Sciatic nerve (tissue), 2 donors: ENCODE data around the gene MTA3. TPM values are rescaled to one million over a fixed set of nuclear protein-coding genes. Genes with fewer than 3 reads are reported as not detected.
"Not testable (repeated sequence)": the region's sequence is repeated elsewhere in the genome, so short reads cannot be mapped to it uniquely, and the experiment has no call there.

Source experiments
- ATAC-seq: fragments of 200-7000 bp; cut with Tn5 transposase; one replicate; pipeline ENCODE4 v1.9.1; 2020; ENCODE audit warnings: mild to moderate bottlenecking, moderate library complexity
- DNase-seq: peaks from one replicate; pipeline ENCODE4 v3.0.0-alpha.2; 2020; ENCODE audit warnings: low spot score
- intact Hi-C: fragments of 100-400 bp; cut with DNase I; formaldehyde crosslinking; loops from one replicate; pipeline ENCODE4 v1.14.2; 2022
- total RNA-seq: library from RNA; stranded (reverse); fragmentation: NEBNext Ultra II Directional; extraction: Animal tissue kit (Norgen Biotek cat#: 25700); gene quantifications from one replicate; pipeline ENCODE4 v1.2.1, GENCODE V29; 2021
- donor health status: DM: no; HTN: no; CAD: no.
- donor health status: DM: no; HTN: no; CAD: no.

The MTA3 gene
- total RNA-seq = 59.6 TPM

- peak; percentile 83 for DNase-seq
- intact Hi-C loops = no loop called here
Measured at GRCh38 chr2:42568401-42569115, at the start of gene MTA3. Gene MTA3 (plus strand): TSS chr2:42568632. CDS start chr2:42568746, 114 bp downstream.

GRCh38 chr2:42519624-42520023 lies 48.8 kb upstream of the MTA3 start:
- DNase-seq = no peak
- intact Hi-C loops = no loop called here
- ATAC-seq = no peak

More at GRCh38 chr2:42568401-42569115, at the start of gene MTA3:
- peak; percentile 71 for ATAC-seq

GRCh38 chr2:42522035-42522434 lies 46.4 kb upstream of the MTA3 start:
- ATAC-seq = no peak
- intact Hi-C loops = no loop called here
- DNase-seq = no peak

GRCh38 chr2:42523341-42523740 lies 45.1 kb upstream of the MTA3 start:
- intact Hi-C loops = no loop called here
- no peak for ATAC-seq
- no peak for DNase-seq

GRCh38 chr2:42532397-42532796 lies 36.0 kb upstream of the MTA3 start:
- intact Hi-C loops = no loop called here
- no peak for ATAC-seq

GRCh38 chr2:42537493-42537892 lies 30.9 kb upstream of the MTA3 start:
- DNase-seq = no peak
- no peak for ATAC-seq
- intact Hi-C loops = no loop called here

More at GRCh38 chr2:42532397-42532796, 36.0 kb upstream of the MTA3 start:
- no peak for DNase-seq

GRCh38 chr2:42542871-42543270 lies 25.6 kb upstream of the MTA3 start:
- no peak for ATAC-seq
- DNase-seq = no peak
- intact Hi-C loops = no loop called here

- intact Hi-C loops = no loop called here
- DNase-seq (no peak), ATAC-seq (no peak)
Measured at GRCh38 chr2:42545023-42545721, 23.3 kb upstream of the MTA3 start.

- DNase-seq (no peak), ATAC-seq (no peak)
- intact Hi-C loops = no loop called here
Measured at GRCh38 chr2:42545841-42546390, 22.5 kb upstream of the MTA3 start.

GRCh38 chr2:42547014-42547413 lies 21.4 kb upstream of the MTA3 start:
- intact Hi-C loops = no loop called here
- DNase-seq = no peak
- no peak for ATAC-seq

GRCh38 chr2:42547446-42548295 lies 20.8 kb upstream of the MTA3 start:
- intact Hi-C loops = no loop called here
- ATAC-seq (no peak), DNase-seq (no peak)

- DNase-seq (no peak), ATAC-seq (no peak)
- intact Hi-C loops = no loop called here
Measured at GRCh38 chr2:42550870-42551269, 17.6 kb upstream of the MTA3 start.

GRCh38 chr2:42554392-42554791 lies 14.0 kb upstream of the MTA3 start:
- ATAC-seq (no peak), DNase-seq (no peak)
- intact Hi-C loops = no loop called here

- DNase-seq = no peak
- ATAC-seq = no peak
- intact Hi-C loops = no loop called here
Measured at GRCh38 chr2:42556315-42556890, 12.0 kb upstream of the MTA3 start.

GRCh38 chr2:42557306-42557705 lies 11.1 kb upstream of the MTA3 start:
- ATAC-seq (no peak), DNase-seq (no peak)
- intact Hi-C loops = no loop called here

- ATAC-seq = no peak
- DNase-seq = no peak
- intact Hi-C loops = no loop called here
Measured at GRCh38 chr2:42558827-42559226, 9.6 kb upstream of the MTA3 start.

GRCh38 chr2:42560133-42560532 lies 8.3 kb upstream of the MTA3 start:
- intact Hi-C loops, DNase-seq: not testable (repeated sequence)
- ATAC-seq = peak; percentile 31

- intact Hi-C loops = no loop called here
- DNase-seq (no peak), ATAC-seq (peak; percentile 54)
Measured at GRCh38 chr2:42560899-42561298, 7.5 kb upstream of the MTA3 start.

- intact Hi-C loops = no loop called here
- DNase-seq (no peak), ATAC-seq (no peak)
Measured at GRCh38 chr2:42562474-42563144, 5.8 kb upstream of the MTA3 start.
